Neural progenitor cell (in vitro differentiated cells): ENCODE data around the gene PLA2R1. TPM values are rescaled to one million over a fixed set of nuclear protein-coding genes. Genes with fewer than 3 reads are reported as not detected.
"Not testable (repeated sequence)": the region's sequence is repeated elsewhere in the genome, so short reads cannot be mapped to it uniquely, and the experiment has no call there.

Experiments
- DNase-seq: peaks from one replicate; pipeline ENCODE4 v3.0.0-alpha.2; 2016; ENCODE audit warnings: low spot score
- H2AFZ ChIP-seq: fragments of 200-600 bp; sonication (generic); replicated peaks from 2 replicates; pipeline ENCODE4 v1.6.1; 2016; ENCODE audit warnings: antibody characterized with exemption
- H3F3A ChIP-seq: fragments of 200-600 bp; sonication (generic); 2 replicates; pipeline ENCODE4 v1.6.1; 2016; ENCODE audit warnings: antibody characterized with exemption, low read depth
- H3K27ac ChIP-seq: fragments of 200-600 bp; sonication (generic); 2 replicates; pipeline ENCODE4 v1.5.1; 2016; ENCODE audit warnings: mild to moderate bottlenecking
- H3K27me3 ChIP-seq: fragments of 200-600 bp; sonication (generic); 2 replicates; pipeline ENCODE4 v1.6.1; 2016; ENCODE audit warnings: mild to moderate bottlenecking, moderate library complexity
- H3K36me3 ChIP-seq: fragments of 200-600 bp; sonication (generic); 2 replicates; pipeline ENCODE4 v1.5.1; 2016
- H3K4me1 ChIP-seq: fragments of 200-600 bp; sonication (generic); 2 replicates; pipeline ENCODE4 v1.6.1; 2016; ENCODE audit warnings: mixed run types
- H3K4me2 ChIP-seq: fragments of 200-600 bp; sonication (generic); 2 replicates; pipeline ENCODE4 v1.6.1; 2016
- H3K4me3 ChIP-seq: fragments of 200-600 bp; sonication (generic); 2 replicates; pipeline ENCODE4 v1.5.1; 2016
- H3K79me2 ChIP-seq: fragments of 200-600 bp; sonication (generic); 2 replicates; pipeline ENCODE4 v1.6.1; 2016; ENCODE audit warnings: low read depth
- H3K9ac ChIP-seq: fragments of 200-600 bp; sonication (generic); 2 replicates; pipeline ENCODE4 v1.6.1; 2016
- H3K9me3 ChIP-seq: fragments of 200-600 bp; sonication (generic); 2 replicates; pipeline ENCODE4 v1.5.1; 2016; ENCODE audit warnings: low read depth
- H4K20me1 ChIP-seq: fragments of 200-600 bp; sonication (generic); 2 replicates; pipeline ENCODE4 v1.6.1; 2016; ENCODE audit warnings: low read depth
- H3K27ac Mint-ChIP-seq: 3 replicates; pipeline ENCODE4 v1.8.0; 2021; ENCODE audit warnings: mixed read lengths
- H3K27me3 Mint-ChIP-seq: 2 replicates; pipeline ENCODE4 v1.8.0; 2022; ENCODE audit warnings: low read depth, mild to moderate bottlenecking, inconsistent platforms, moderate library complexity, mixed read lengths; ENCODE audit not compliant: insufficient read depth
- H3K36me3 Mint-ChIP-seq: 3 replicates; pipeline ENCODE4 v1.8.0; 2021; ENCODE audit warnings: mixed read lengths
- H3K4me1 Mint-ChIP-seq: 3 replicates; pipeline ENCODE4 v1.8.0; 2021; ENCODE audit warnings: mixed read lengths
- H3K4me3 Mint-ChIP-seq: 3 replicates; pipeline ENCODE4 v1.8.0; 2021; ENCODE audit warnings: mild to moderate bottlenecking, moderate library complexity, mixed read lengths
- H3K9me3 Mint-ChIP-seq: 3 replicates; pipeline ENCODE4 v1.8.0; 2020; ENCODE audit warnings: mixed read lengths
- EZH2 ChIP-seq: fragments of 200-600 bp; sonication (generic); IDR thresholded peaks from 2 replicates; pipeline ENCODE4 v1.6.1; 2017; ENCODE audit warnings: antibody characterized with exemption, mild to moderate bottlenecking, moderate library complexity
- EZH2phosphoT487 ChIP-seq: fragments of 200-600 bp; sonication (generic); IDR thresholded peaks from 2 replicates; pipeline ENCODE4 v1.6.1; 2017; ENCODE audit warnings: antibody characterized with exemption
- total RNA-seq: library from RNA; depleted of rRNA; stranded (reverse); fragments of >200 nt; gene quantifications from 2 replicates; pipeline ENCODE4 v1.2.3, GENCODE V29; 2015; ENCODE audit warnings: low replicate concordance
- TF ChIP-seq, protein P1 (sequence below): fragments of 200-600 bp; sonication (generic); IDR thresholded peaks from 2 replicates; pipeline ENCODE4 v1.5.1; 2017; ENCODE audit warnings: antibody characterized with exemption, mild to moderate bottlenecking

PLA2R1 gene
- total RNA-seq, 1 donor from 2014 or later: 0.45 TPM

DNA sequence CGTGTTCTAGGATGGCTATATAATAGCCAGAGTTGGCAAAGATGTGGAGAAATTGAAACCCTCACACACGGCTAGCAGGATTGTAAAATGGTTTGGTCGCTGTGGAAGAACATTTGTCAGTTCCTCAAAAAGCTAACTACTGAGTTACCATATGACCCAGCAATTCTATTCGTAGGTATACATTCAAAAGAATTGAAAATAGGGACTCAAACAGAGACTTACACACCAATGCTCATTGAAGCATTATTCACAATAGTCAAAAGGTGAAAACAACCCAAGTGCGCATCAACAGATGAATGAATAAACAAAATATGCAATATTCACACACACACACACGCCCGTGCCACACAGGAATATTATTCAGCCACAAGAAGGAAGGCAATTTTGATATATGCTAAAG, 98.7 kb downstream of the PLA2R1 start:
- Mint-ChIP-seq H3K4me3 (no peak overlapping the region), H3K27ac (no peak overlapping the region), H3K4me1 (peaks cover 6% of the 10 kb centered on the region), H3K27me3 (peaks cover 8% of the 10 kb centered on the region), H3K9me3 (no peaks in the 10 kb centered on the region), H3K36me3 (no peaks in the 10 kb centered on the region)
- Histone ChIP-seq H3K4me2 (no peak overlapping the region), H3K9ac (no peak overlapping the region), H2AFZ (no peak overlapping the region), H3K27me3 (no peaks in the 10 kb centered on the region), H3K9me3 (no peaks in the 10 kb centered on the region), H3F3A (no peaks in the 10 kb centered on the region), H3K27ac (no peak overlapping the region), H3K36me3 (no peaks in the 10 kb centered on the region), H3K4me1 (peaks cover 11% of the 10 kb centered on the region), H3K79me2 (no peaks in the 10 kb centered on the region), H3K4me3 (no peak overlapping the region), H4K20me1 (no peaks in the 10 kb centered on the region)
- DNase-seq: no peak
- TF ChIP-seq EZH2 (no peak), EZH2phosphoT487 (no peak)
- TF ChIP-seq, protein P1, sequence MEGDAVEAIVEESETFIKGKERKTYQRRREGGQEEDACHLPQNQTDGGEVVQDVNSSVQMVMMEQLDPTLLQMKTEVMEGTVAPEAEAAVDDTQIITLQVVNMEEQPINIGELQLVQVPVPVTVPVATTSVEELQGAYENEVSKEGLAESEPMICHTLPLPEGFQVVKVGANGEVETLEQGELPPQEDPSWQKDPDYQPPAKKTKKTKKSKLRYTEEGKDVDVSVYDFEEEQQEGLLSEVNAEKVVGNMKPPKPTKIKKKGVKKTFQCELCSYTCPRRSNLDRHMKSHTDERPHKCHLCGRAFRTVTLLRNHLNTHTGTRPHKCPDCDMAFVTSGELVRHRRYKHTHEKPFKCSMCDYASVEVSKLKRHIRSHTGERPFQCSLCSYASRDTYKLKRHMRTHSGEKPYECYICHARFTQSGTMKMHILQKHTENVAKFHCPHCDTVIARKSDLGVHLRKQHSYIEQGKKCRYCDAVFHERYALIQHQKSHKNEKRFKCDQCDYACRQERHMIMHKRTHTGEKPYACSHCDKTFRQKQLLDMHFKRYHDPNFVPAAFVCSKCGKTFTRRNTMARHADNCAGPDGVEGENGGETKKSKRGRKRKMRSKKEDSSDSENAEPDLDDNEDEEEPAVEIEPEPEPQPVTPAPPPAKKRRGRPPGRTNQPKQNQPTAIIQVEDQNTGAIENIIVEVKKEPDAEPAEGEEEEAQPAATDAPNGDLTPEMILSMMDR: no peak

DNA sequence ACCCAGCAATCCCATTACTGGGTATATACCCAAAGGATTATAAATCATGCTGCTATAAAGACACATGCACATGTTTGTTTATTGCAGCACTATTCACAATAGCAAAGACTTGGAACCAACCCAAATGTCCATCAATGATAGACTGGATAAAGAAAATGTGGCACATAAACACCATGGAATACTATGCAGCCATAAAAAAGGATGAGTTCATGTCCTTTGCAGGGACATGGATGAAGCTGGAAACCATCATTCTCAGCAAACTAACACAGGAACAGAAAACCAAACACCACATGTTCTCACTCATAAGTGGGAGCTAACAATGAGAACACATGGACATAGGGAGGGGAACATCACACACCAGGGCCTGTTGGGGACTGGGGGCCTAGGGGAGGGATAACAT, 99.9 kb downstream of the PLA2R1 start:
- not testable (repeated sequence) for H3K27me3 Mint-ChIP-seq, H3K27ac Mint-ChIP-seq, H3K27me3 ChIP-seq, H3K4me1 ChIP-seq, H3K27ac ChIP-seq, H3K9me3 ChIP-seq, H3F3A ChIP-seq, H3K36me3 Mint-ChIP-seq, H2AFZ ChIP-seq, H3K4me3 ChIP-seq, H4K20me1 ChIP-seq, H3K4me3 Mint-ChIP-seq, H3K79me2 ChIP-seq, H3K9me3 Mint-ChIP-seq, DNase-seq, H3K36me3 ChIP-seq, H3K4me1 Mint-ChIP-seq, H3K9ac ChIP-seq, H3K4me2 ChIP-seq

DNA sequence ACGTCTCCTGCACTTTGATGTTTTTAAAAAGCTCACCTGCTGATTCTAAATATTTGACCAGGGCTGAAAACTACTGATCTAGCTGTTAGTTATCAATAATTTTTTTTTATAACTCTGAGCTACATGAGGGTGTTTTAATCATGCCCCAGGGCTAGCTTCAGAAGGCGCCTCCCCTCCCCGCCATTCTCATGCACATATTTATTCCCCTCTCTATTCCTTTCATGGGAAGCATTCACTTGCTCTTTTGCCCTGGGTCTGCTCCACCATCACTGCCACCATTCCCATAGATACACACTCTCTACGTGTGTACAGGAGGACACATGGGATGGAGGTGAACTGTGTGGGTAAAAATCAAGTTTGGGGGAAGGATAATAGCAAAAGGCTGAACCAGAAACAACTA, 101.0 kb downstream of the PLA2R1 start:
- Histone ChIP-seq H2AFZ (no peak overlapping the region), H3K27me3 (no peaks in the 10 kb centered on the region), H3F3A (no peaks in the 10 kb centered on the region), H3K9ac (no peak overlapping the region), H3K9me3 (no peaks in the 10 kb centered on the region), H4K20me1 (no peaks in the 10 kb centered on the region), H3K79me2 (no peaks in the 10 kb centered on the region), H3K4me2 (no peak overlapping the region), H3K36me3 (no peaks in the 10 kb centered on the region), H3K27ac (no peak overlapping the region), H3K4me3 (no peak overlapping the region), H3K4me1 (peaks cover 7% of the 10 kb centered on the region)
- Mint-ChIP-seq H3K36me3 (no peaks in the 10 kb centered on the region), H3K4me1 (peaks cover 2% of the 10 kb centered on the region), H3K27ac (no peak overlapping the region), H3K4me3 (no peak overlapping the region), H3K9me3 (no peaks in the 10 kb centered on the region), H3K27me3 (peaks cover 8% of the 10 kb centered on the region)
- no peak for DNase-seq
- no peak for TF ChIP-seq EZH2
- TF ChIP-seq, protein P1: no peak
- TF ChIP-seq EZH2phosphoT487: no peak

DNA sequence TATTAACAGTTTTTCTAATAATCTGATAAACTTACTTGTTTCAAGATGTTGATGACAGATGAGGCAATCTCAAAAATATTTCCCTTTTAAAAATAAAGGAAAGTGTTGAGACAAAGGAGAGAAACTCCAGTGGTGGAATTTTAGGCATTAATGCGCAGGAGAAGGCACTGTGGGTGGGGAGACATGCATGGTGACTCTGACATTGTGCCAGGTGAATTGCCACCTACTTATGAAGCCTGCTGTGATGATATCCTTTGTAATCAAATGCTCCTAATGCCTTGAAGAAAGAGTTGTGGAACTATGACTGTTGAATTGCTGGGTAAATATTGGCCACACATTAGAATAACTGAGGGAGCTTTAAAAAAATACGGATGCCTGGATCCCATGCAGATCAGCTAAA, 101.4 kb downstream of the PLA2R1 start:
- no peak for TF ChIP-seq EZH2
- TF ChIP-seq EZH2phosphoT487: no peak
- TF ChIP-seq, protein P1: no peak
- H3K4me1 Mint-ChIP-seq: peaks cover 2% of the 10 kb centered on the region
- no peaks in the 10 kb centered on the region for H3K79me2 ChIP-seq

More for the DNA sequence above, 101.4 kb downstream of the PLA2R1 start:
- no peak for DNase-seq
- peaks cover 8% of the 10 kb centered on the region for H3K27me3 Mint-ChIP-seq
- H3K9me3 Mint-ChIP-seq: no peaks in the 10 kb centered on the region
- no peaks in the 10 kb centered on the region for H3K27me3 ChIP-seq
- no peak overlapping the region for H3K4me3 ChIP-seq
- H3K4me1 ChIP-seq: peaks cover 7% of the 10 kb centered on the region
- H3F3A ChIP-seq: no peaks in the 10 kb centered on the region
- no peaks in the 10 kb centered on the region for H4K20me1 ChIP-seq
- no peak overlapping the region for H3K4me2 ChIP-seq
- no peaks in the 10 kb centered on the region for H3K36me3 Mint-ChIP-seq
- H3K27ac ChIP-seq: no peak overlapping the region
- H3K9me3 ChIP-seq: no peaks in the 10 kb centered on the region
- H3K27ac Mint-ChIP-seq: no peak overlapping the region
- no peak overlapping the region for H3K9ac ChIP-seq
- no peak overlapping the region for H3K4me3 Mint-ChIP-seq
- no peak overlapping the region for H2AFZ ChIP-seq
- no peaks in the 10 kb centered on the region for H3K36me3 ChIP-seq
